GM21367 (cell line): ENCODE data around the gene SFTPA2.
"Not testable (repeated sequence)": the region's sequence is repeated elsewhere in the genome, so short reads cannot be mapped to it uniquely, and the experiment has no call there.

Source experiments
- ATAC-seq: cut with Tn5 transposase; IDR thresholded peaks from one replicate; pipeline ENCODE4 v1.9.1; 2021; ENCODE audit not compliant: unreplicated experiment

Gene SFTPA2

DNA sequence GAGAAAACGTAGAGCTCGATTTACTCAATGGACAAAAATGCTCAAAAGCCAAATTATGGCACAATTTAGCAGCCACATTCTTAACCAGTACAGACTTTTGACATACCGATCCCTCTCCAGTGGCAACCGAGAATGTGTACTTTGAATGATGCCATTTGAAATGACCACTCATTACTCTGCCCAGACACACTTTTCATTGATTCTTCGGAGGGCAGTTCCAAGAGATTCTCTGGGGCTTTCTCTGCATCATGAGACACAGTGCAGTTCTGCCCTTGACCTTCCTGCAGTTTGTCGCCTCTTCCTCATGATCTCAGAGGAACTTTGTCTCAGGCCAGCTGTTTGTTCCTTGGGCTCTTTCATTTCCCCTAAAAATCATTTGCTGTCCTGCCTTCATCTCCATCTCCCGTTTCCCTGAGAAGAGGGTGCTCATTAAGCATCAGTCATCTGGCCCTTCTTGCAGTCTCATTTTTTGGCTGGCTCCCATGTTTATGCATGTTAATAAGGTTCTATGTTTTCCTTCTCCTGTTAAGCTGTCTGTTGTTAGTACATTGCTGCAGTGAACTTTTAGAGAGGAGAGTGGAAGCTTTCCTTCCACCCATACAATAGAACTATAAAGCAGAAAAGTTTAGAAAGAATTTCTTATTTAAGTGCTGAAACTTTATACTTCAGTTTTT is 43.5 kb downstream of the SFTPA2 start:
- ATAC-seq: not testable (repeated sequence)

DNA sequence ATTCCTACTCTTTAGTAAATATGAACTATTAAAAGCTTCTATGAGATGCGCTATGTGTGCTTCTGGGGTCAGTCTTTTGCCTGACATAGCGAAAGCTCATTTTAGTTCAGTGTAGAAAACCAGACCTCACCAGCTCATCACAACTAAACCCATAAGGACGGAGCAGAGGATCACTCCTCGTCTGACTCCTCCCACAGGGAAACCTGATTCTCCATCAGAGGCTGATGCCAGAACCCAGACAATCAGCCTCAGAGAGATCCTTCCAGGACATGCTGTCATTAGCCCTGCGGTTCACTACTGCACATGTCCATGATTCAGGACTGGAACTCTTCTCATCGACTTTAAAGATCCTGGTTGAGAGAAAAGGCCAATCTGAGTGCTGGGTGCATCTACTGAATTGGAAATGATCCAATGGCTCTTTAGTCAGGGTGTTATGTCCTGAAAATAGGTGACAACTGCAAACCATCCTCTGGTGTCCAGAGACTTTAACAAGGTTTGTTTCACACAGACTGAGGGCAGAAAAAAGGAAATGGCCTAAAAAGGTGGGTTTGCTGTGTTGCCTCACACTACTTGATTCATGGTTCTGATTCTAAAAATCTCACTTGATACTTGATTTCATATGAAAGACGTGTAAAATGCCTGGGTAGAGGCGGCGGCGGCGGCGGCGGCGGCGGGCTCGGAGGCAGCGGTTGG is 48.2 kb downstream of the SFTPA2 start, which contains the start of gene EIF5AL1:
EIF5AL1 (plus strand) TSS at position 643 of the 693 bp plus-strand sequence. CDS start 117 bp downstream, outside the sequence.
- not testable (repeated sequence) for ATAC-seq

DNA sequence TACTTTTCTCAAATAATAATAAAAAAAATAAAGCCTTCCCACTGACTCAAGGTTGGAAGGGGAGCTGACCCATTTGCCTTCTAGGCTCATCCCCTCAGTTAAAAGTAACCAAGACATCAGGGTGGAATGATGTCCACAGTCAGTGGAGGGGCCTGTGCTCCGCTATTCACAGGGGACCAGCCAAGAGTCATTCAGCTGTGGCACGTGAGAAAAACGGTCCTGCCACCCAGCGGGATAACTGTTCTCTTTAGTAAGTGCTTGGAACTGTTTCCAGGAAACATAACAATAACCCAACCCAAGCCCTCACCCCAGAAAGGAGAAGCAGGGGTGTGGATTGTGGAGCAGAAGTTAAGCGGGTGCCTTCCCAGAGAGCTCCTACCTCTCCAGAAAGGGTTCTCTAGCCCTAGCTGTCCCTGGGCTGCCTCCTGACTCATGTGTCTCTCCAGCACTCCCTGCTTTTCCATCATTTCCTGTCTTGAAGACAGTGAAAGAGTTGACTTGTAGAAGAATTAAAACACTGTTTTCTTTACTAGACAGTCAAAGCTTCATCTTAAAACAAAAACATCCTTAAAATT is 50.2 kb downstream of the SFTPA2 start:
- ATAC-seq: not testable (repeated sequence)

DNA sequence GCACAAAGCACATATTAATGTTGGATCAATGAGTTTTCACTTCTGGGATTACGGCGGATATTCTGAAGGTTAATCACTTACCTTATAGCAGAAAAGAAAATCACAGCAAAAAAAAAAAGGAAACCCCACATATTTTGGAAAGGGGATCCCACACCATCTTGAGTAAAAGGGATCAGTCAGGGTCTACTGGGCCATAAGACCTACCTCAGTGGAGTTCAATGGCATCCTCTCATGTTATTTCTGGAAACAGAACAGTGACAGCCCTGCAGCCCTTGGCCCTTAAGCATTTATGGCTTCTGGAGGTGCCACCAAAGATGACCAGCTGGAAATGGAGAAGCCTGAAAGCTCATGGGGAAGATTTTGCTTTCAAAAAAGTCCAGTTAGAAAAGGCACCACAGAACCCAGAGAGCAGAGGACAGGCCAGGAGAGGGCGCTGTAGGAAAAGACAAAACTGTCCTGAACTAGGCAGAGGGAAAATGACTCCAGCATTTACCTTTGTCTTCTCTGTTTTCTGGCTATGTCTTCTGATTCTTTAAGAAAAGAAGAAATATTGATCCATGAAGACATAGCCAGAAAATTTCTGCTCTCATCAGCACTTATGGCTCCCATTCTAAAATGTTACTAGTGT is 50.8 kb downstream of the SFTPA2 start:
- not testable (repeated sequence) for ATAC-seq

DNA sequence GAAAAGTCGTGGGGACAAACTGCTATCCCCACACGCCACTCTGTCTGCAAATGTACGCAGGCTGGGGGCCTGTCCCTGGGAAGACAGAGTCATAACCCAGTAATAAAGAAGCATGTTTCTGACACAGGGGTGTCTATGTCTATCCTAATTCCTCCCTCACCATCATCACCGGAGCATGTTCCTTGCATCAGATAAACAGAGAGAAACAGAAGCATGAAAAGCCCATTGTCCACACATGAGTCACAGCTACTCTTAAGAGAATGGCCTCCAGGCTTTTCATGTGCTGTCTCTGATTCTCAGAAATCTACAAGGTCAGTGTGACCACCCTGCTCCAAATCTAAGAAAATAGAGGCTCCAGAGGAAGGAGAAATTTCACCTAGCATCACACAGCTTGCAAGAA is 52.0 kb downstream of the SFTPA2 start:
- not testable (repeated sequence) for ATAC-seq

DNA sequence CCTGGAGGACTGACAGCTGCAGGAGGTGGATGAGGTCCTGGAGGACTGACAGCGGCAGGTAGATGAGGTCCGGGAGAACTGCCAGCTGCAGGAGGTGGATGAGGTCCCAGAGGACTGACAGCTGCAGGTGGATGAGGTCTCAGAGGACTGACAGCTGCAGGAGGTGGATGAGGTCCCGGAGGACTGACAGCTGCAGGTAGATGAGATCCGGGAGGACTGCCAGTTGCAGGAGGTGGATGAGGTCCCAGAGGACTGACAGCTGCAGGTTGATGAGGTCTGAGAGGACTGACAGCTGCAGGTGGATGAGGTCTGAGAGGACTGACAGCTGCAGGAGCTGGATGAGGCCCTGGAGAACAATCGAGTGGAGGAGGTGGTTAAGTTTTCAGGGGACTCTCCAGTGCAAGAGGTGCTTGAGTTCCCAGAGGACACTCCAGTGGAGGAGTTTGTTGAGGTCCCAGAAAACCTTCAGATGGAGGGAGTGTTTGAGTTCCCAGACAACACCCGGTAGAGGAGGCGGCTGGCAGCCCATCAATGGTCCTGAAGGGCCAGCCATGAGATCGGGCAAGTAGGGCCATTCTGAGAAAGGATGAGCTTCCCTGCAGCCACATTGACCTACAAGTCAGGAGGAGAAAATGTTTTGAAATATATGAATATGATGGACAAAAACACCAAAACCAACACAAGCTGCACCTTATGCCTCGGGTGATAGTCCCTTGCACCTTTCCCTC is 52.6 kb downstream of the SFTPA2 start:
- ATAC-seq: no peak
